Measurements from ENCODE around the gene CNPY2. TPM values are rescaled to one million over a fixed set of nuclear protein-coding genes. Genes with fewer than 3 reads are reported as not detected.

CNPY2 gene
- total RNA-seq, 1 donor: 113 TPM

DNA sequence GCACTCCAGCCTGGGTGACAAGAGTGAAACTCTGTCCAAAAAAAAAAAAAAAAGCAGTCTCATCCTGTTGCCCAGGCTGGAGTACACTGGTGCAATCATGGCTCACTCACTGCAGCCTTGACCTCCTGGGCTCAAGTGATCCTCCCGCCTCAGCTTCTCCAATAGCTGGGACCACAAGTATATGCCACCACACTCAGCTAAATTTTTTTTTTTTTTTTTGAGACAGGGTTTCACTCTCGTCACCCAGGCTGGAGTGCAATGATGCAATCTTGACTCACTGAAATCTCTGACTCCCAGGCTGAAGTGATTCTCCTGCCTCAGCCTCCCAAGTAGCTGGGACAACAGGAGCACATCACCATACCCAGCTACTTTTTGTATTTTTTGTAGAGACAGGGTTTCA, 5.2 kb upstream of the CNPY2 start:
- no peak for DNase-seq (ENCODE audit: low read depth)
- TF ChIP-seq, protein P1, sequence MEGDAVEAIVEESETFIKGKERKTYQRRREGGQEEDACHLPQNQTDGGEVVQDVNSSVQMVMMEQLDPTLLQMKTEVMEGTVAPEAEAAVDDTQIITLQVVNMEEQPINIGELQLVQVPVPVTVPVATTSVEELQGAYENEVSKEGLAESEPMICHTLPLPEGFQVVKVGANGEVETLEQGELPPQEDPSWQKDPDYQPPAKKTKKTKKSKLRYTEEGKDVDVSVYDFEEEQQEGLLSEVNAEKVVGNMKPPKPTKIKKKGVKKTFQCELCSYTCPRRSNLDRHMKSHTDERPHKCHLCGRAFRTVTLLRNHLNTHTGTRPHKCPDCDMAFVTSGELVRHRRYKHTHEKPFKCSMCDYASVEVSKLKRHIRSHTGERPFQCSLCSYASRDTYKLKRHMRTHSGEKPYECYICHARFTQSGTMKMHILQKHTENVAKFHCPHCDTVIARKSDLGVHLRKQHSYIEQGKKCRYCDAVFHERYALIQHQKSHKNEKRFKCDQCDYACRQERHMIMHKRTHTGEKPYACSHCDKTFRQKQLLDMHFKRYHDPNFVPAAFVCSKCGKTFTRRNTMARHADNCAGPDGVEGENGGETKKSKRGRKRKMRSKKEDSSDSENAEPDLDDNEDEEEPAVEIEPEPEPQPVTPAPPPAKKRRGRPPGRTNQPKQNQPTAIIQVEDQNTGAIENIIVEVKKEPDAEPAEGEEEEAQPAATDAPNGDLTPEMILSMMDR (IDR thresholded peaks at IDR 0.05; ENCODE audit: insufficient read depth, low read depth, low read length): no peak

GRCh38 chr12:56317675-56318074, 1.9 kb upstream of the CNPY2 start:
- DNase-seq (ENCODE audit: low read depth): no peak
- TF ChIP-seq, protein P1 (IDR thresholded peaks at IDR 0.05; ENCODE audit: insufficient read depth, low read depth, low read length): no peak
- H3K4me3 ChIP-seq (ENCODE audit: low read depth, low read length): no peak overlapping the region

More for the DNA sequence above, 5.2 kb upstream of the CNPY2 start:
- H3K4me3 ChIP-seq (ENCODE audit: low read depth, low read length): no peak overlapping the region

DNA sequence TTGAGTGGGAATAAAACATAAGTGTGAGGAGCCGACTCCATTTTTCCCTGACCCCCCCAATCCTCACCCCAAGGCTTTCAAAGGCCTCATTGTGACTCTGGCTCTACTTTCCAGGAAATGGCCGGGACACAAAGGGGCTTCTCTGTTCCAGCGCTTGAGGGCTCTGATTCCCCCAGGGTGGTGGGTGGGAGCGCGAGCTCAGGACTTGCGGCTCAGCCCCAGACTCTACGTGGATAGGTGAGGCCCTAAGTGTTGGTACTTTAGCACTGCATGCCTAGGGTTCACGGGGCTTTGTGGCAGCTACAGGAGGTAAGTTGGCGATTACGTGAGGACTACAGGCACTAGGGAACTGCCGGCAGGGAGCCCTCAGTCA, 553 bp downstream of the CNPY2 start:
- peak overlapping the region; percentile 84 for H3K4me3 ChIP-seq (ENCODE audit: low read depth, low read length)
- DNase-seq (ENCODE audit: low read depth): no peak
- TF ChIP-seq, protein P1 (IDR thresholded peaks at IDR 0.05; ENCODE audit: insufficient read depth, low read depth, low read length): no peak

- TF ChIP-seq, protein P1 (IDR thresholded peaks at IDR 0.05; ENCODE audit: insufficient read depth, low read depth, low read length): no peak
- DNase-seq (ENCODE audit: low read depth): no peak
Measured at GRCh38 chr12:56311003-56311402, 4.8 kb downstream of the CNPY2 start.

GRCh38 chr12:56308714-56309113, 7.1 kb downstream of the CNPY2 start:
- TF ChIP-seq, protein P1 (IDR thresholded peaks at IDR 0.05; ENCODE audit: insufficient read depth, low read depth, low read length): no peak
- DNase-seq (ENCODE audit: low read depth): no peak
- H3K4me3 ChIP-seq (ENCODE audit: low read depth, low read length): no peak overlapping the region

More at GRCh38 chr12:56311003-56311402, 4.8 kb downstream of the CNPY2 start:
- H3K4me3 ChIP-seq (ENCODE audit: low read depth, low read length): no peak overlapping the region

DNA sequence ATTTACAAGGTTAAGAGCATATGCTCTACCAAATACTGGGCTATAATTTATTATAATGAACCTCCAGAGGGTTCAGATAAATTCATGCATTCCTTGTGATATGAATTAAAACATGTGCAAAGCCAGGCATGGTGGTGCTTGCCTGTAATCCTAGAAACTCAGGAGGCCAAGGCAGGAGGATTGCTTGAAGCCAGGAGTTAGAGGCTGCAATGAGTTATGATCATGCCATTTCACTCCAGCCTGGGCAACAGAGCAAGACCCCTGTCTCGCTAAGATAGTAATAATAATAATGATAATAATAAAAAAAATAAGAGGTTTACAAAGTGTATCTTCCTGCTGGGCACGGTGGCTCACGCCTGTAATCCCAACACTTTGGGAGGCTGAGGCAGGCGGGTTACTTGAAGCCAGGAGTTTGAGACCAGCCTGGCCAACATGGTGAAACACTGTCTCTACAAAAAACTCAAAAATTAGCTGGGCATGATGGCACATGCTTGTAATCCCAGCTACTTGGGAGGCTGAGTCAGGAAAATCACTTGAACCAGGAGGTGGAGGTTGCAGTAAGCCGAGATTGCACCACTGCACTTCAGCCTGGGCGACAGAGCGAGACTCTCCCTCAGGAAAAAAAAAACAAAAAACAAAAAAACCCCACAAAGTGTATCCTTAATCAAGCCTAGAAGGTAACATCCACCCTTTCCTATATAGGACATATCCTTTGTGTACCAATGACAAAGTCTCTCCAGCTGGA, 8.4 kb downstream of the CNPY2 start:
- DNase-seq (ENCODE audit: low read depth): no peak
- TF ChIP-seq, protein P1 (IDR thresholded peaks at IDR 0.05; ENCODE audit: insufficient read depth, low read depth, low read length): no peak
- H3K4me3 ChIP-seq (ENCODE audit: low read depth, low read length): no peak overlapping the region

Data from fibroblast of villous mesenchyme (primary cell).